Heart left ventricle (tissue), 16 donors: ENCODE measurements around the gene SNAP29. TPM values are rescaled to one million over a fixed set of nuclear protein-coding genes. Genes with fewer than 3 reads are reported as not detected.

Experiments used
- ATAC-seq, 4 donors: fragments of 200-7000 bp; cut with Tn5 transposase; one replicate each; pipeline ENCODE4 v1.9.1; 2020 to 2022; ENCODE audit warnings: moderate library complexity in 4 of 4, mild to moderate bottlenecking in 3 of 4, moderate number of reproducible peaks in 1 of 4
- DNase-seq, 5 donors: peaks; one replicate each; pipeline ENCODE4 v3.0.0-alpha.2; 2020
- H3K27ac ChIP-seq, 12 donors: fragments of 200-600 bp; sonication (generic) in 4 of 12; one replicate each; pipeline versions ENCODE4 v1.5.0 to v1.8.0; 2016 to 2022; ENCODE audit warnings: mild to moderate bottlenecking in 2 of 12
- H3K27me3 ChIP-seq, 9 donors: fragments of 200-600 bp; sonication (generic) in 2 of 9; one replicate each; pipeline versions ENCODE4 v1.5.1 to v1.8.0; 2016 to 2022; ENCODE audit warnings: mild to moderate bottlenecking in 3 of 9
- H3K36me3 ChIP-seq, 9 donors: fragments of 200-600 bp; sonication (generic) in 2 of 9; one replicate each; pipeline versions ENCODE4 v1.5.0 to v1.8.0; 2018 to 2022; ENCODE audit warnings: mild to moderate bottlenecking in 2 of 9
- H3K4me1 ChIP-seq, 12 donors: fragments of 200-600 bp; sonication (generic) in 4 of 12; one replicate each; pipeline versions ENCODE4 v1.5.0 to v1.8.0; 2016 to 2022; ENCODE audit warnings: mild to moderate bottlenecking in 3 of 12
- H3K4me3 ChIP-seq, 12 donors: fragments of 200-600 bp; sonication (generic) in 4 of 12; one replicate each; pipeline versions ENCODE4 v1.5.0 to v1.8.0; 2017 to 2022; ENCODE audit warnings: mild to moderate bottlenecking in 9 of 12, moderate library complexity in 4 of 12
- H3K9me3 ChIP-seq, 12 donors: fragments of 200-600 bp; sonication (generic) in 4 of 12; one replicate each; pipeline versions ENCODE4 v1.5.0 to v1.8.0; 2016 to 2022; ENCODE audit warnings: mild to moderate bottlenecking in 1 of 12
- POLR2A ChIP-seq, 2 donors: fragments of 450-650 bp; IDR thresholded peaks; one replicate each; pipeline ENCODE4 v1.6.1; 2017; ENCODE audit warnings: antibody characterized with exemption in 2 of 2, mild to moderate bottlenecking in 2 of 2, moderate library complexity in 2 of 2
- WGBS, 4 donors: extraction: QIAGEN DNeasy Blood & Tissue Kit in 2 of 4; methylation state at CpG; one replicate each; pipeline versions ENCODE4 v1.1.5 to v1.1.7; 2013 to 2018; 5-methylcytosine and 5-hydroxymethylcytosine counted together
- intact Hi-C, 10 donors: fragments of 100-400 bp; cut with DNase I; formaldehyde crosslinking; loops; one replicate each; pipeline versions ENCODE4 v1.11.1 to v1.14.2; 2022
- polyA plus RNA-seq, 2 donors: library from polyadenylated mRNA; stranded (reverse); fragments of 200-250 nt; gene quantifications; one replicate each; pipeline ENCODE4 v1.2.3, GENCODE V29; 2013
- total RNA-seq, 9 donors: library from RNA; depleted of rRNA in 2 of 9; stranded (reverse); fragments of >200 nt in 2 of 9; fragmentation: NEBNext Ultra II Directional in 3 of 9; extraction: Animal tissue kit (Norgen Biotek cat#: 25700) in 3 of 9; gene quantifications; one replicate each; pipeline versions ENCODE4 v1.1.0 to v1.2.4, GENCODE V29; 2016 to 2023
- TF ChIP-seq, protein P1 (sequence below), 12 donors: fragments of 200-600 bp; sonication (generic) in 4 of 12; IDR thresholded peaks; one replicate each; pipeline versions ENCODE4 v1.5.0 to v1.8.0; 2018 to 2022; ENCODE audit warnings: antibody characterized with exemption in 12 of 12, mild to moderate bottlenecking in 5 of 12
- donor health status: ischemic (EF 13 %, LVEDD 7.1; RV severe dilation, severe dysfunction).
- donor health status: healthy with polysubstance abuse.
- donor health status: DM: no; HTN: yes; CAD: no.
- donor health status: DM: no; HTN: no; CAD: no.
- donor health status: ischemic (EF 25% LVEDD 6.9; RV normal size, moderate dysfunction).
- donor health status: ischemic (EF 25% LVEDD 5.7; RV mildly dilated, moderate dysfunction).
- donor health status: healthy.
- donor health status: DM: yes; HTN: yes; CAD: no.
- donor health status: ischemic (EF 35%, LVEDD 5.7; RV mildly dilated, moderate dysfunction).
- donor health status: nonischemic (EF 11% LVEDD 7.7; RV severe dilation, severe dysfunction).
- donor health status: DM: yes; HTN: yes; CAD: no.
- donor health status: PGD.
- donor health status: ischemic (EF 29% LVEDD 5.4; RV normal size, mild dysfunction).
- donor health status: nonischemic (EF 23%, LVEDD 6.1; RV moderate dilation, normal function).

The SNAP29 gene
- total and polyA plus RNA-seq, 11 donors = 10.5 to 38.7 (median 26.1) TPM

DNA sequence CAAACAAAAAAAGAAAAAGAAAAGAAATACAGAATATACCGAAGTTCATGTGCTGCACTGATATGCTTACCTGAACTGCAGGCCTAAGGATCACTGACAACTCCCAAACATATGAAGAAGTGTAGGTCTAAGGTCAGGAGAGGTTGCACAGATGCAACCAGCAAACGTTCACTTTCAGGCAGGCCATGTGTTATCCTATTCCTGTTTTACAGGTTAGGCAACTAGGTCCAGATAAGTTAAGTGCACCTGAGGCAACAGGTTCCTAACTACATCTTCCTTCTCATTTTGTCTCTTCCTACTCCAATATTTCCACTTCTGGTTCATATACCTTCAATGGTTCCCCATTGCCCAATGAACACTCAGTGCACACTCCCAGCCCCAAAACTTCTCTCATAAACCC lies 15.3 kb upstream of the SNAP29 start:
- DNase-seq = no peak
- TF ChIP-seq POLR2A (IDR thresholded peaks at IDR 0.05) = no peak
- TF ChIP-seq, protein P1, sequence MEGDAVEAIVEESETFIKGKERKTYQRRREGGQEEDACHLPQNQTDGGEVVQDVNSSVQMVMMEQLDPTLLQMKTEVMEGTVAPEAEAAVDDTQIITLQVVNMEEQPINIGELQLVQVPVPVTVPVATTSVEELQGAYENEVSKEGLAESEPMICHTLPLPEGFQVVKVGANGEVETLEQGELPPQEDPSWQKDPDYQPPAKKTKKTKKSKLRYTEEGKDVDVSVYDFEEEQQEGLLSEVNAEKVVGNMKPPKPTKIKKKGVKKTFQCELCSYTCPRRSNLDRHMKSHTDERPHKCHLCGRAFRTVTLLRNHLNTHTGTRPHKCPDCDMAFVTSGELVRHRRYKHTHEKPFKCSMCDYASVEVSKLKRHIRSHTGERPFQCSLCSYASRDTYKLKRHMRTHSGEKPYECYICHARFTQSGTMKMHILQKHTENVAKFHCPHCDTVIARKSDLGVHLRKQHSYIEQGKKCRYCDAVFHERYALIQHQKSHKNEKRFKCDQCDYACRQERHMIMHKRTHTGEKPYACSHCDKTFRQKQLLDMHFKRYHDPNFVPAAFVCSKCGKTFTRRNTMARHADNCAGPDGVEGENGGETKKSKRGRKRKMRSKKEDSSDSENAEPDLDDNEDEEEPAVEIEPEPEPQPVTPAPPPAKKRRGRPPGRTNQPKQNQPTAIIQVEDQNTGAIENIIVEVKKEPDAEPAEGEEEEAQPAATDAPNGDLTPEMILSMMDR (IDR thresholded peaks at IDR 0.05) = no peak
- no peak for ATAC-seq
- WGBS, 4 donors = 27 to 66% (median 43%) methylated on average over 2 of the region's 2 CpGs
- peaks cover 0 to 30% (median 8%) of the 10 kb centered on the region in 12 donors for H3K4me1 ChIP-seq
- H3K27ac ChIP-seq = no peak overlapping the region
- no peaks in the 10 kb centered on the region for H3K27me3 ChIP-seq
- no peaks in the 10 kb centered on the region for H3K9me3 ChIP-seq
- intact Hi-C loops = no loop called here
- no peak overlapping the region for H3K4me3 ChIP-seq
- H3K36me3 ChIP-seq = no peaks in the 10 kb centered on the region

DNA sequence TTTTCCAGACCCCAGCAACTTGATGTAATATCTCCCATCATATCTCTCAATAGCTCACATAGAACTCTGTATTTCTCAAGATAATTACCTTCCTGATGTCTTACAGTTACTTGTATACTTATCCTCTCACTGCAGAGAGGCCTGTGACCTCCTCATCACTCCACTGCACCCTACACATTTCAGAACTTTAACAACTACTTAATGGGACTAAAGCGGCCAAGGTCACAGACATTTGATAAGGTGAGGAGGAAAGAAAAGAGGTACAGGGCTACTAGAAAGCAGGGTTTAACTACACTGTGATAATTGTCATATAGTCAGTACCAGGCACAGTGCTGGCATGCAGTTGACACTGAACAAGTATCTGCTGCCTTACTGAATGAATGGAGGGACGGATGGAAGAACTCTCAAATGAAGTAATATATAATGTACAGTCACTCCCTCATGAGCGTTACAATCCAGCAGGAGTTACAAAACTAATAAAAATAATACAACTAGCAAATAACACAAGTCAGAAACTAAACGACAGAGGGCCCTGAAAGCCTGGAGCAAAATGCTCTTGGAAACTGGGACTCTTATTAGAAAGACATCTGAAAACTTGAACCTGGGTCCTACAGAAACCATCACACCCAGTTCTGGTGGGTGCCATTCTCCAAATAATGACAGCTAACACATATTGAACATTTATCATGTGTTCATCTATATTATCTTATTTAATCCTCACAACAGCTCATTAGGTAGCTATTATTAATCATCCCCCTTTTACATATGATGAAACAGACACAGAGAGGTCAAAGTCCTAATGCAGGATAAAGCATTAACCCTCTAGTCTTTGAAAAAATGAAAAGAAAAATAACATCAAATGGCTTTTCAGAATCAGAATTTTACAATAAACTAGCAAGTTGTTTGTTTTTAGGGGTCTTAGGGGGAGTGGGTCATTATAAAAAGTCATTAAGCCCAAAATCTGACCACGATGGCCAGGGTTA lies 14.5 kb upstream of the SNAP29 start:
- WGBS, 4 donors = 85 to 91% (median 89%) methylated on average over 5 of the region's 5 CpGs
- intact Hi-C loops = no loop called here
- H3K27me3 ChIP-seq = no peaks in the 10 kb centered on the region
- H3K36me3 ChIP-seq = no peaks in the 10 kb centered on the region
- H3K4me3 ChIP-seq = no peak overlapping the region
- H3K27ac ChIP-seq = no peak overlapping the region
- TF ChIP-seq, protein P1 (IDR thresholded peaks at IDR 0.05) = no peak
- TF ChIP-seq POLR2A (IDR thresholded peaks at IDR 0.05) = no peak
- peaks cover 0 to 30% (median 8%) of the 10 kb centered on the region in 12 donors for H3K4me1 ChIP-seq
- H3K9me3 ChIP-seq = no peaks in the 10 kb centered on the region
- no peak for ATAC-seq
- no peak for DNase-seq

DNA sequence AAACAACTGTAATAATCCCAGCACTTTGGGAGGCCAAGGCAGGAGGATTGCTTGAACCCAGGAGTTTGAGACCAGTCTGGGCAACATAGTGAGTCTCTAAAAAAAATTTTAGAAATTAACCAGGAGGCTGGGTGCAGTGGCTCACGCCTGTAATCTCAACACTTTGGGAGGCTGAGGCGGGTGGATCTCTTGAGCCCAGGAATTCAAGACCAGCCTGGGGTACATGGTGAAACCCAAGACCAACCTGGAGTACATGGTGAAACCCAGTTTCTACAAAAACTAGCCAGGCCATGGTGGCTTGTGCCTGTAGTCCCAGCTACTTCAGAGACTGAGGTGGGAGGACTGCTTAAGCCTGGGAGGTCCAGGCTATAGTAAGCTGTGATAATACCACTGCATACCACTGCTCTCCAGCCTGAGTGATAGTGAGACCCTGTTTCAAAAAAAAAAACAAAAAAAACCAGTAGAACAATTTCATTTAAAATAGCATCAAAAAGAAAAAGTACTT lies 11.4 kb upstream of the SNAP29 start:
- Histone ChIP-seq H3K36me3 (no peaks in the 10 kb centered on the region), H3K9me3 (no peaks in the 10 kb centered on the region), H3K27ac (no peak overlapping the region), H3K4me3 (no peak overlapping the region), H3K4me1 (peaks cover 0 to 19% (median 7%) of the 10 kb centered on the region in 12 donors), H3K27me3 (no peaks in the 10 kb centered on the region)
- WGBS, 4 donors = 93 to 100% (median 94%) methylated on average over 2 of the region's 2 CpGs
- DNase-seq (no peak), ATAC-seq (no peak)
- intact Hi-C loops = no loop called here
- TF ChIP-seq, protein P1 (IDR thresholded peaks at IDR 0.05) = no peak
- no peak for TF ChIP-seq POLR2A (IDR thresholded peaks at IDR 0.05)

DNA sequence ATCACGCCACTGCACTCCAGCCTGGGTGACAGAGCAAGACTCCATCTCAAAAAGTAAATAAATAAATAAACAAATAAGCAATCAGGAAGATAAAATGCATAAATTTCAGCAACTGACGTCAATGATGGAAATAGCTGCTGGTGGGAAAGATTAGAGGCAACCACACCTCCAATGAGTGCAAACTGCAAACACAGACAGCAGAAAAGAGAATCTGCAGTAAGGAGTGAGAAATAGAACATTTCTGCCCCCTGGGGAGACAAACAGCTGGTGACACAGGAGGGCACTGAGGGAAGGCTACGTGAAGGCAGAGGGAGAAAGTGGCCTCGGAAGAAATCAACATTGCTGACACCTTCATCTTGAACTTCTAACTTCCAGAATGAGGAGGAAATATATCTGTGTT lies 6.7 kb upstream of the SNAP29 start:
- Histone ChIP-seq H3K27ac (no peak overlapping the region), H3K9me3 (no peaks in the 10 kb centered on the region), H3K36me3 (no peaks in the 10 kb centered on the region), H3K4me3 (no peak overlapping the region), H3K27me3 (no peaks in the 10 kb centered on the region), H3K4me1 (peaks cover 2 to 33% (median 22%) of the 10 kb centered on the region in 12 donors)
- 34 to 48% (median 41%) methylated on average over 4 of the region's 4 CpGs for WGBS, 4 donors
- no peak for TF ChIP-seq POLR2A (IDR thresholded peaks at IDR 0.05)
- TF ChIP-seq, protein P1 (IDR thresholded peaks at IDR 0.05) = no peak
- ATAC-seq (no peak), DNase-seq (no peak)
- intact Hi-C loops = loop anchor here in 4 of 10 donors (10.0 kb wide), 3 partner anchors 63 to 153 kb away; partner anchors contain the start of genes THAP7 (in 2 of the 4), CRKL (in 1 of the 4) and LZTR1 (in 1 of the 4)
